ENCODE results near the gene DNAH6.

DNAH6 gene

DNA sequence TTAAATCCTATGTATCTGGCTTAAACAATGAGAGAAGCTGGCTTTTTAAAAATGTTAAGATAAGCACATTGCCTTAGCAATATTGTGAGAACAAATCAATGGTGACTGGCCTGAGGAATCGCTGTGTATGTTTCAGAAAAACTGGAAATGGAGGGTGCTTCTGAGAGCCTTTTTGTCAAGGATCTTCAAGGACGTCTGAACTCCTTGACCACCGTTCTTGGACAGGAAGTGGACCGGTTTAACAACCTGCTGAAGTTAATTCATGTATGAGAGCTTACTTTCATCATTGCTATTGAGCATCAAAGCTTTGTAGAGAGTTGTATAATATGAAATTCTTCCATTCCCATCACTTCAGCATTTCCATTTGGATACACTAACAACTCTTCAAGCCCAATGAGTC is 292.0 kb downstream of the DNAH6 start:
- DNase-seq: no peak

DNA sequence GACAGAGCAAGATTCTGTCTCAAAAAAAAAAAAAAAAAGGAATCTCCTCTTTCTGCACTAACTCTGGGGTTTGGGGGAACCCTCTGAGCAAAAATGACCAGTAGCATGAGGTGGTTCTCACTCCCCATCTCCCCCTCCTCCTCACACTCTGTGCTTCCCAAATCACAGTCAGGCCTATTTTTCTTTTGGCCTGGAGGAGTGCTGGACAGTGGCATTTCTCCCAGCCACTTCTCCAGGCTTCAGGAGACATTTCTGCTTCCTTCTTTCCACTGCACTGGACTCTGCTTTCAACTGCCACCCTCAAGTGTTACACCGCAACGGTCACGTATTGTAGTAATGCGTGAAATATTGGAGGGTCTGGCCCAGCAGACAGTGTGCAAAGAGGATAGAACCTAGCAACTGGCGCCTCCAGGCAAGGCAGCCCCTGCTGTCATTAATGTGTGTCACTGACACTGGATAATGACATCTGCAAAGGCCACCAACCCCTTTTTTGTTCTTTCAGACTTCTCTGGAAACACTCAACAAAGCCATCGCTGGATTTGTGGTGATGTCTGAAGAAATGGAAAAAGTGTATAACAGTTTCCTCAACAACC is 295.6 kb downstream of the DNAH6 start:
- no peak for DNase-seq

DNA sequence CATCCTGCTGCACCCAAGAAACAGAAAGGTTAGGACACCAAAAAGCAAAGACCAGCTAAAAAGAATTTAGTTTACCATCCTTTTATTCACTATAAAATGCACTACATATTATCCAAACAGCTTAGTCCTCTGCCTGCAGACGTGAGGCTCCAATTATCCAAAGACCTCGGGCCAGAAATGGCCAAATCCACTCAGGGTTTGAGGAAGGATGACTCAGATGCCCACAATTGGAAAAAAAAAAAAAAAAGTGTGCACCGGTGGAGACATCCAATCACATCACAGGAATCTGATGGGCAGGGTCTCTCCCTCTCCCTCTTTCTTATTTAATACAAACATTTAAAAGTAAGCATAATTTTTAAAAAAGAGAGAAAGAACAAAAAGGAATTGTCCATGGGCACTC is 298.8 kb downstream of the DNAH6 start:
- no peak for DNase-seq

DNA sequence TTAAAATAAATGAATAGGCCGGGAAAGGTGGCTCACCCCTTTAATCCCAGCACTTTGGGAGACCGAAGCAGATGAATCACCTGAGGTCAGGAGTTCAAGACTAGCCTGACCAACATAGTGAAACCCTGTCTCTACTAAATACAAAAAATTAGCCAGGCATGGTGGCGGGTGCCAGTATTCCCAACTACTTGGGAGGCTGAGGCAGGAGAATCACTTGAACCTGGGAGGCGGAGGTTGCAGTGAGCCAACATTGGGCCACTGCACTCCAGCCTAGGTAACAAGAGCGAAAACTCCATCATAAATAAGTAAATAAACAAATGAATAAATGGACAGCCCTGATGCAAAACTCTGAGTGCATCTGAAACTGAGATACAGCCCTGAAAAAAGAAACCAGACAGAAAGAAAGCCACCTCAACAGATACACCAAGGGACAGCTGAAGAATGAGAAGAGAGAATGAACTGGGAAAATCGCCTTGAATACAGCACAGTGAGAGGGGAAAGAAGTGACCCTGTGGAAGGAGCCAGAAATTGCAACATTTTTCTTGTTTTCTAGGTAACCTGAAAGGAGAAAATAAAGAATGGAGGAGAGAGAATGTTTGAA is 300.2 kb downstream of the DNAH6 start:
- DNase-seq: no peak

GRCh38 chr2:84817239-84817655 is 300.9 kb downstream of the DNAH6 start:
- DNase-seq: no peak

GRCh38 chr2:84821806-84822205 is 305.5 kb downstream of the DNAH6 start:
- no peak for DNase-seq

- DNase-seq: peak; percentile 47
Observed at GRCh38 chr2:84823229-84823628, 306.9 kb downstream of the DNAH6 start.

GRCh38 chr2:84823788-84824187 is 307.5 kb downstream of the DNAH6 start:
- peak; percentile 35 for DNase-seq

- DNase-seq: peak; percentile 53
Observed at GRCh38 chr2:84827978-84828575, 311.8 kb downstream of the DNAH6 start.

GRCh38 chr2:84829693-84830092 is 313.4 kb downstream of the DNAH6 start:
- DNase-seq: no peak

GRCh38 chr2:84830095-84830494 is 313.8 kb downstream of the DNAH6 start:
- DNase-seq: no peak

GRCh38 chr2:84830758-84831500 is 314.6 kb downstream of the DNAH6 start:
- DNase-seq: no peak

- DNase-seq: no peak
Observed at GRCh38 chr2:84832772-84833461, 316.6 kb downstream of the DNAH6 start.

DNA sequence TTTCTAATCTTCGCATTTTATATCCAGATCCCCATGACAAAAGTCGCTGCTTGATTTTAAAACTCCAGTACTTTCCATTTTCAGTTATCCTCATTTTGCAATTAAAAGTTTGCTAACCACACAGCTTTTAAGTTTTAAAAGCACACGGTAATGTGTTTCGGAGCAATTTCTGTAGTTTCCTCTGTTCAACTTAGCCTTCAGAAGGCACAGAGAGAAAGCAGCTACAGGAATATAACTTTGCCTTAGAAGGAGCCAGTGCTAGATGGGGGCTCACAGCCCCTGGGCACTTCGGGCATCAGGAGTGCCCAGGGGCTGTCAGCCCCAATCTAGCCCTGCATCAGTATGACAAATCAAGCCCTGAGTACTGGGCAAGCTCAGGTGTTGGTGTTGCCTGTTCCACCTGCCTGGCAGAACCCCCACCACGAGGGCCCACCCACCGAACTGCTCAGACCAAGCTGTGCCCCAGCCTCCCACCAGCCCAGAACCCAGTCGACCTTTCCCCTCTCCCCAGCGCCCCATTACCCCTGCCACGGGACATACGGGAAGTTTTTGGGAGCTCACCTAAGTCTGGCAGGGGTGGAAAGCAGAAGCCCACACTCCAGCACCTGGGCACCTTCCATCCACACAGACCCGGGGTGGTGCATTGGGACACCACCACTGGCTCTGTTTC is 317.3 kb downstream of the DNAH6 start:
- DNase-seq: no peak

DNA sequence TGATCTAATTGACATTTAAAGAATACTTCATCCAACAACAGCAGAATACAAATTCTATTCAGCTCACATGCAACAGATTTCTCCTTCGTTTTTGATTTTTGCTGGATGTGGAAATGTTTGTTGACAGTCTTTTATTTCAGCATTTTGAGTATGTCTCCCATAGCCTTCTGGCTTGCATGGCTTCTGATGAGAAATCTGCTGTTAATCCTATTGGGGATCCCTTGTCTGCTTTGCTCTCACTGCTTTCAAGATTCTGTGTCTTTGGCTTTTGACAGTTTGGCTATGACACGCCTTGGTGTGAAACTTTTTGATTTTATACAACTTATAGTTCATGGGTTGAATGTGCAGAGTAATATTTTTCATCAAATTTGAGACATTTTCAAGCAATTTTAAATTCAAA is 319.9 kb downstream of the DNAH6 start:
- no peak for DNase-seq

- no peak for DNase-seq
Observed at GRCh38 chr2:84838434-84839145, 322.3 kb downstream of the DNAH6 start.

- DNase-seq: no peak
Observed at GRCh38 chr2:84839851-84840250, 323.6 kb downstream of the DNAH6 start.

- no peak for DNase-seq
Observed at GRCh38 chr2:84840306-84840705, 324.0 kb downstream of the DNAH6 start.

DNA sequence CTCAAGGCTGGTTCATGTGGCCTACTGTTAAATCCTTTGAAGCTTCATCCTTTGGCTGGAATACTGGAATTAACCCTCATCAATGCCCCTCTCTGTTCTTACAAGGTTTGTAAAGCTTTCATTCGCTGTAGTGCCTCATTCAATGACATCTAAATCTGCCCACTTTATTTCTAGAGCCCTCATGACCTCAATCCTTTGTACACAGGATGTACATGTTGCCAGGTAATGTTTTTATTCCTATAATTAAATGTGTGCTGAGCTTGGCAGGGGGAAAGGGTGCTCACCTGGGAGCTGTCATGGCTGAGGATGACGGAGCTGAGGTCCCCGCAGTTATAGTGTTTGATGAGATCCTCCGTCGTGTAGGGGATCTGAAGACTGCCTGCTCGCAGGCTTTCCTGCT is 325.3 kb downstream of the DNAH6 start:
- no peak for DNase-seq

DNA sequence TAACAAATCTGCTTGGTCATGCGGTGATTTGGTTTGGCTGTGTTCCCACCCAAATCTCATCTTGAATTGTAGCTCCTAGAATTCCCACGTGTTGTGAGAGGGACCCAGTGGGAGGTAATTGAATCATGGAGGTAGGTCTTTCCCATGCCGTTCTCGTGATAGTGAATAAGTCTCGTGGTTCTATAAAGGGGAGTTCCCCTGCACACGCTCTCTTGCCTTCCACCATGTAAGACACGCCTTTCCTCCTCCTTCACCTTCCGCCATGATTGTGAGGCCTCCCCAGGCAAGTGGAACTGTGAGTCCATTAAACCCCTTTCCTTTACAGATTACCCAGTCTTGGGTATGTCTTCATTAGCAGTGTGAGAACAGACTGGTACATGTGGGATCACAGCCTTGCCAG is 327.8 kb downstream of the DNAH6 start:
- peak; percentile 65 for DNase-seq

- peak; percentile 62 for DNase-seq
Observed at GRCh38 chr2:84846041-84846663, 329.9 kb downstream of the DNAH6 start.

DNA sequence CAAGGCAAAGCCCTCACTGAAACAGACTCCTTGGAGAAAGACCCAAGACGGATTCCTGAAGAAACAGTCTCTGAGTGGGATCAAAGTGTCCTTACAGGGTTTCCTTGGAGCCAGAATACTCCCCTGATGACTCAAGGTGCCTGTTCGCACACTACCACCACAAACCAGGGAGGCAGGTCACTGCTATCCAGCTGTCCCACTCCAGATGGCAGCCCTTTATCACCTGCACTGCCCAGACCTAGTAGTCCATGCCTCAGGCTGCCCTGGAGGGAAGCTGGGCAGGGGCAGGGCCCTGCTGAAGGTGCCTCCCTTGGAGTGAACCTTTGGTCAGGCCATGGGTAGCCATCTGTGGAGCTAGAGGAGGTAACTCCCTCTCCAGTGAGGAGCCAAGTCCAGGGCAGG is 330.4 kb downstream of the DNAH6 start:
- DNase-seq: peak; percentile 73
